Astrocyte (in vitro differentiated cells and primary cell): ENCODE measurements around the gene FN3KRP. TPM values are rescaled to one million over a fixed set of nuclear protein-coding genes. Genes with fewer than 3 reads are reported as not detected.

ENCODE experiments used
- DNase-seq: peaks from one replicate; pipeline ENCODE4 v3.0.0-alpha.2; 2010; ENCODE audit warnings: low read depth
- FAIRE-seq: peaks from 2 replicates; lab custom pipeline; 2011; peaks lifted over from hg19 to GRCh38; lab: Jason Lieb, UNC
- H2AFZ ChIP-seq: 2 replicates; pipeline ENCODE4 v1.6.0; 2012; ENCODE audit warnings: low read depth, low read length, inconsistent platforms
- H3K27ac ChIP-seq: 2 replicates; pipeline ENCODE4 v1.5.1; 2011; ENCODE audit warnings: low read depth, low read length, inconsistent platforms
- H3K27me3 ChIP-seq: 2 replicates; pipeline ENCODE4 v1.6.0; 2011; ENCODE audit warnings: low read length, inconsistent platforms; ENCODE audit not compliant: insufficient read depth
- H3K36me3 ChIP-seq: 2 replicates; pipeline ENCODE4 v1.5.1; 2011; ENCODE audit warnings: low read length, inconsistent platforms; ENCODE audit not compliant: insufficient read depth
- H3K4me1 ChIP-seq: 2 replicates; pipeline ENCODE4 v1.5.1; 2011; ENCODE audit warnings: low read length, inconsistent platforms; ENCODE audit not compliant: insufficient read depth
- H3K4me2 ChIP-seq: 2 replicates; pipeline ENCODE4 v1.6.0; 2012; ENCODE audit warnings: low read length, inconsistent platforms
- H3K4me3 ChIP-seq: 2 replicates; pipeline ENCODE4 v1.5.1; 2011; ENCODE audit warnings: low read depth, mild to moderate bottlenecking, low read length, inconsistent platforms; ENCODE audit not compliant: insufficient read depth
- H3K79me2 ChIP-seq: 2 replicates; pipeline ENCODE4 v1.6.0; 2012; ENCODE audit warnings: mild to moderate bottlenecking, low read length, inconsistent platforms; ENCODE audit not compliant: insufficient read depth
- H3K9ac ChIP-seq: 2 replicates; pipeline ENCODE4 v1.6.0; 2012; ENCODE audit warnings: mild to moderate bottlenecking, low read length, inconsistent platforms
- H3K9me3 ChIP-seq: 2 replicates; pipeline ENCODE4 v1.5.1; 2012; ENCODE audit warnings: low read depth, mild to moderate bottlenecking, low read length, inconsistent platforms; ENCODE audit not compliant: insufficient read depth
- H4K20me1 ChIP-seq: 2 replicates; pipeline ENCODE4 v1.6.0; 2012; ENCODE audit warnings: low read length, inconsistent platforms; ENCODE audit not compliant: insufficient read depth
- H3K27ac Mint-ChIP-seq: one replicate; pipeline ENCODE4 v1.8.0; 2021; ENCODE audit warnings: mild to moderate bottlenecking, mixed read lengths; ENCODE audit not compliant: unreplicated experiment
- H3K27me3 Mint-ChIP-seq: one replicate; pipeline ENCODE4 v1.8.0; 2021; ENCODE audit warnings: low read depth, mixed read lengths; ENCODE audit not compliant: unreplicated experiment
- H3K36me3 Mint-ChIP-seq: one replicate; pipeline ENCODE4 v1.8.0; 2021; ENCODE audit warnings: low read depth, mixed read lengths; ENCODE audit not compliant: unreplicated experiment
- H3K4me1 Mint-ChIP-seq: one replicate; pipeline ENCODE4 v1.8.0; 2021; ENCODE audit warnings: low read depth, mixed read lengths; ENCODE audit not compliant: unreplicated experiment
- H3K4me3 Mint-ChIP-seq: one replicate; pipeline ENCODE4 v1.8.0; 2021; ENCODE audit warnings: mild to moderate bottlenecking, moderate library complexity, mixed read lengths; ENCODE audit not compliant: unreplicated experiment
- H3K9me3 Mint-ChIP-seq: one replicate; pipeline ENCODE4 v1.8.0; 2021; ENCODE audit warnings: mild to moderate bottlenecking, mixed read lengths; ENCODE audit not compliant: unreplicated experiment
- EZH2 ChIP-seq: IDR thresholded peaks from 2 replicates; pipeline ENCODE4 v1.6.1; 2012; ENCODE audit warnings: mild to moderate bottlenecking, low read length, inconsistent platforms; ENCODE audit not compliant: insufficient read depth
- total RNA-seq: library from RNA; stranded (reverse); gene quantifications from 2 replicates; pipeline ENCODE4 v1.2.1, GENCODE V29; 2021
- TF ChIP-seq, protein P1 (sequence below): IDR thresholded peaks from 2 replicates; pipeline ENCODE4 v1.5.1; 2011; ENCODE audit warnings: low read depth, mild to moderate bottlenecking, inconsistent platforms, low read length, moderate library complexity; ENCODE audit not compliant: insufficient read depth

The FN3KRP gene
- total RNA-seq, 1 donor from 2014 or later: 14.8 TPM

DNA sequence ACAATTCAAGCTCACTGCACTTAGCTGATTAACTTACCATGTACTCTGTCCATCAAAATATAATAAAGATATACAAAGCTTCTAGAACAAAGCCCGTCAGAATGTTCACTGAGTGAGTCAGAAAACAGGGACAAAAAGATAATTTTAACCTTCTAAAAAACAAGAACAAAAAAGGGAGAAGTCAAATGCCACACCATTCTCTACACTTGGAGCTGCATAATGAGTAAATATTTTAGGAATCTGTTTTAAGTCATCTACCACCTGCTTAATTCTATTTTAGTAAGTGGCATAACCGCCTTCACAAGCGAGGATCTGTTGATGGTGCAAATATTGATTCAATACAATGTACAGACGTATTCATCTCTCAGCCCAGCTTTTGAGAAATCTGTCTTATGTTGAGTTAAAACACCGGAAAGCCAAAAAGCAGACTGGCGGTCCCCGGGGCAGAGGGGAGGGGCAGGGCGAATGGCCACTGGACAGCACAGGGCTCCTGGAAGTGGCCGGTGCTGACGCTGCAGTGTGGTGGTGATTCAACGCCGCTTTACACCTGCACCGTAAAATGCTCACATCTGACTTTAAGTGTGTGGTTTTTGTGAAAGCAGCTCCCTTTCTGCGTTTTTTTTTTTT is 38.1 kb upstream of the FN3KRP start:
- Histone ChIP-seq H3K79me2 (no peaks in the 10 kb centered on the region), H2AFZ (no peak overlapping the region), H3K4me3 (no peak overlapping the region), H3K27ac (no peak overlapping the region), H3K4me2 (no peak overlapping the region), H3K4me1 (no peaks in the 10 kb centered on the region), H3K9me3 (no peaks in the 10 kb centered on the region), H3K9ac (no peak overlapping the region), H3K36me3 (no peaks in the 10 kb centered on the region), H3K27me3 (no peaks in the 10 kb centered on the region), H4K20me1 (peaks cover 6% of the 10 kb centered on the region)
- DNase-seq (no peak), FAIRE-seq (no peak)
- Mint-ChIP-seq H3K27me3 (no peaks in the 10 kb centered on the region), H3K4me3 (no peak overlapping the region), H3K27ac (no peak overlapping the region), H3K36me3 (no peaks in the 10 kb centered on the region), H3K9me3 (peaks cover 5% of the 10 kb centered on the region), H3K4me1 (peaks cover 8% of the 10 kb centered on the region)
- no peak for TF ChIP-seq EZH2
- TF ChIP-seq, protein P1, sequence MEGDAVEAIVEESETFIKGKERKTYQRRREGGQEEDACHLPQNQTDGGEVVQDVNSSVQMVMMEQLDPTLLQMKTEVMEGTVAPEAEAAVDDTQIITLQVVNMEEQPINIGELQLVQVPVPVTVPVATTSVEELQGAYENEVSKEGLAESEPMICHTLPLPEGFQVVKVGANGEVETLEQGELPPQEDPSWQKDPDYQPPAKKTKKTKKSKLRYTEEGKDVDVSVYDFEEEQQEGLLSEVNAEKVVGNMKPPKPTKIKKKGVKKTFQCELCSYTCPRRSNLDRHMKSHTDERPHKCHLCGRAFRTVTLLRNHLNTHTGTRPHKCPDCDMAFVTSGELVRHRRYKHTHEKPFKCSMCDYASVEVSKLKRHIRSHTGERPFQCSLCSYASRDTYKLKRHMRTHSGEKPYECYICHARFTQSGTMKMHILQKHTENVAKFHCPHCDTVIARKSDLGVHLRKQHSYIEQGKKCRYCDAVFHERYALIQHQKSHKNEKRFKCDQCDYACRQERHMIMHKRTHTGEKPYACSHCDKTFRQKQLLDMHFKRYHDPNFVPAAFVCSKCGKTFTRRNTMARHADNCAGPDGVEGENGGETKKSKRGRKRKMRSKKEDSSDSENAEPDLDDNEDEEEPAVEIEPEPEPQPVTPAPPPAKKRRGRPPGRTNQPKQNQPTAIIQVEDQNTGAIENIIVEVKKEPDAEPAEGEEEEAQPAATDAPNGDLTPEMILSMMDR: no peak

DNA sequence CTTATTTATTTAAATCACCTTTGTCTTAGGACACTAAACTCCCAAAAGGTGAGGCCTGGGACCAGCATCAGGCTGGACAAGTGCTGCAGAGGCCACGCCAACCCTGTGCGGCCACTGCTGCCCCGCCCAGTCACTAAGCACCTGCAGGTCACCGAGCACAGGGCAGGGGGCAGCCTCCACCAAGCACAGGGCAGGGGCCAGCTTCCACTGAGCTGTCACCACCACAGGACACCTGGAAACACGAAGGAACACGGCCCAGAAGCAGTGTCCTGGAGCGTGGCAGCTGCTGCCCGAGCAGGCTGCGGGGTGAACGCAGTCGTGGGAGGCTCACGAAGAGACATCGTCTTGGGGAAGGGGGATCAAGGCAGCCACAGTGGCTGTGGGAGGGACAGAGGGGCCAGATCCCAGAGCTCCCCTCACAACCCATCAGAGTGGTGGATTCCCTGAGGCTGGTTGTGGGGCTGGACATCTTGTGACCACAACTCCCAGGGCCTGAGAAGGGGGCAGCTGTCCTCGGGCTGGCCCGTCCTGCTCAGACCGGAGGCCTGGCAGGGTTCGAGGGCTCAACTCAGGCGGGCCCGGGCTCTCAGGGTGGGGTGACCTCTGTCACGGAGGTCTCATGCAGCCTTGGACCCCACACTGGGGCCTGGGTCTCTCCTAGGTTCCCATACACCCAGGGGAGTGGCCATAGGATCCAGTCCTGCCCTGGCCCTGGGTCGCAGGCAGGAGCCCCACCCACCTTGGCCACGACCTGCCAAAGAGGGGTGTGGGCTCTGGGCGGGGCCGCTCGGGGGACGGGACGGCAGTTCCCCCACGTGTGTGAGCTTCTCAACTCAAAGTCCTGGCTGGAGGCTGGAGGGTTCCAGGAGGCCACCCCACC is 36.7 kb upstream of the FN3KRP start:
- Mint-ChIP-seq H3K4me3 (no peak overlapping the region), H3K36me3 (peaks cover 5% of the 10 kb centered on the region), H3K4me1 (peaks cover 4% of the 10 kb centered on the region), H3K27me3 (no peaks in the 10 kb centered on the region), H3K27ac (no peak overlapping the region), H3K9me3 (peaks cover 5% of the 10 kb centered on the region)
- no peak overlapping the region for H3K4me2 ChIP-seq
- H3K36me3 ChIP-seq: no peaks in the 10 kb centered on the region
- no peaks in the 10 kb centered on the region for H3K9me3 ChIP-seq
- H3K4me3 ChIP-seq: no peak overlapping the region
- TF ChIP-seq, protein P1: no peak
- TF ChIP-seq EZH2: no peak
- FAIRE-seq: no peak
- H2AFZ ChIP-seq: no peak overlapping the region
- H3K27me3 ChIP-seq: no peaks in the 10 kb centered on the region
- no peak overlapping the region for H3K9ac ChIP-seq
- no peak for DNase-seq
- H3K27ac ChIP-seq: no peak overlapping the region
- H3K4me1 ChIP-seq: no peaks in the 10 kb centered on the region
- H4K20me1 ChIP-seq: peaks cover 3% of the 10 kb centered on the region
- H3K79me2 ChIP-seq: no peaks in the 10 kb centered on the region

DNA sequence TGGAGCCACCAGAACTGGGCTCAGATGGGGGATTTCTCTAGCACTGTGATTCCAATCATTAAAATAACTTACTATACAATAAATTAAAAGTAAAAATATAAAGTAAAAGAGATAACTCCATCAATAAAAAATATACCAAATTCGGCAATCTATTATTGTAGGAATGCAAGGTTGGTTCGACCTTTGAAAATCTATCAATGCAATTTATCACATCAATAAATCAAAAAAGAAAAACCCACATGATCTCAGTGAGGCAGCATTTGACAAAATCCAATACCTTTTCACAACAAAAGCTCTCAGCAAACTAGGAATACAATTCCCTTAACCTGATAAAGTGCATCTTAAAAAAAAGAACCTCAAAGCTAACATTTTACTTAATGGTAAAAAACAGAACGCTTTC is 35.0 kb upstream of the FN3KRP start:
- Mint-ChIP-seq H3K4me3 (no peak overlapping the region), H3K27me3 (no peaks in the 10 kb centered on the region), H3K36me3 (peaks cover 8% of the 10 kb centered on the region), H3K9me3 (peaks cover 5% of the 10 kb centered on the region), H3K27ac (no peak overlapping the region), H3K4me1 (no peaks in the 10 kb centered on the region)
- no peaks in the 10 kb centered on the region for H3K9me3 ChIP-seq
- H3K79me2 ChIP-seq: no peaks in the 10 kb centered on the region
- no peak for DNase-seq
- H3K4me1 ChIP-seq: no peaks in the 10 kb centered on the region
- H3K9ac ChIP-seq: no peak overlapping the region
- no peak overlapping the region for H3K4me2 ChIP-seq
- no peak overlapping the region for H2AFZ ChIP-seq
- H3K36me3 ChIP-seq: no peaks in the 10 kb centered on the region
- no peaks in the 10 kb centered on the region for H3K27me3 ChIP-seq
- no peak overlapping the region for H3K4me3 ChIP-seq
- H4K20me1 ChIP-seq: no peaks in the 10 kb centered on the region
- no peak overlapping the region for H3K27ac ChIP-seq
- no peak for FAIRE-seq
- TF ChIP-seq EZH2: no peak
- TF ChIP-seq, protein P1: no peak
